Thyroid gland (tissue), 4 donors: Measurements from ENCODE around the gene FAM90A26. TPM values are rescaled to one million over a fixed set of nuclear protein-coding genes. Genes with fewer than 3 reads are reported as not detected.
"Not testable (repeated sequence)": the region's sequence is repeated elsewhere in the genome, so short reads cannot be mapped to it uniquely, and the experiment has no call there.

ENCODE experiments used
- DNase-seq, 2 donors: peaks; one replicate each; pipeline ENCODE4 v3.0.0-alpha.2; 2019
- H3K27ac ChIP-seq, 3 donors: fragments of 200-600 bp; sonication (generic); 1 replicate in 2 of 3; 2 replicates in 1 of 3; pipeline ENCODE4 v1.5.1; 2016 to 2019; ENCODE audit warnings: mild to moderate bottlenecking in 1 of 3, moderate library complexity in 1 of 3
- H3K27me3 ChIP-seq: fragments of 200-600 bp; sonication (generic); one replicate; pipeline ENCODE4 v1.5.1; 2019
- H3K36me3 ChIP-seq, 2 donors: fragments of 200-600 bp; sonication (generic); one replicate each; pipeline ENCODE4 v1.5.1; 2016 to 2019
- H3K4me1 ChIP-seq, 2 donors: fragments of 200-600 bp; sonication (generic); one replicate each; pipeline ENCODE4 v1.5.1; 2017 to 2019
- H3K4me3 ChIP-seq, 3 donors: fragments of 200-600 bp; sonication (generic); replicated peaks in 1 of 3; 1 replicate in 2 of 3; 2 replicates in 1 of 3; pipeline ENCODE4 v1.5.1; 2016; ENCODE audit warnings: mild to moderate bottlenecking in 1 of 3
- H3K9me3 ChIP-seq: fragments of 200-600 bp; sonication (generic); one replicate; pipeline ENCODE4 v1.5.1; 2017
- CTCF ChIP-seq, 6 experiments: fragments of 200-600 bp in 3 of 6; fragments of 450-650 bp in 3 of 6; sonication (generic) in 3 of 6; IDR thresholded peaks; one replicate each; pipeline ENCODE4 v1.5.1; 2016 to 2019; ENCODE audit warnings: antibody characterized with exemption in 6 of 6, mild to moderate bottlenecking in 2 of 6, inconsistent platforms in 1 of 6, moderate library complexity in 1 of 6
- WGBS, 2 donors: methylation state at CpG; one replicate each; pipeline ENCODE4 v1.1.5; 2017; 5-methylcytosine and 5-hydroxymethylcytosine counted together
- intact Hi-C: fragments of 100-400 bp; cut with DNase I; formaldehyde crosslinking; loops from one replicate; pipeline ENCODE4 v1.15.1; 2023
- total RNA-seq, 4 donors: library from RNA; depleted of rRNA; stranded (reverse); fragments of >200 nt; gene quantifications; one replicate each; pipeline ENCODE4 v1.2.3, GENCODE V29; 2016

The FAM90A26 gene, protein sequence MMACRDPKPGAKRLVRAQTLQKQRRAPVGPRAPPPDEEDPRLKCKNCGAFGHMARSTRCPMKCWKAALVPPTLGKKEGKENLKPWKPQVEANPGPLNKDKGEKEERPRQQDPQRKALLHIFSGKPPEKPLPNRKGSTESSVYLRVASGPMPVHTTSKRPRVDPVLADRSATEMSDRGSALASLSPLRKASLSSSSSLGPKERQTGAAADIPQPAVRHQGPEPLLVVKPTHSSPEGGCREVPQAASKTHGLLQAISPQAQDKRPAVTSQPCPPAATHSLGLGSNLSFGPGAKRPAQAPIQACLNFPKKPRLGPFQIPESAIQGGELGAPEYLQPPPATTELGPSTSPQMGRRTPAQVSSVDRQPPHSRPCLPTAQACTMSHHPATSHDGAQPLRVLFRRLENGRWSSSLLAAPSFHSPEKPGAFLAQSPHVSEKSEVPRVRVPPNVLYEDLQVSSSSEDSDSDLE
- not detected for total RNA-seq

DNA sequence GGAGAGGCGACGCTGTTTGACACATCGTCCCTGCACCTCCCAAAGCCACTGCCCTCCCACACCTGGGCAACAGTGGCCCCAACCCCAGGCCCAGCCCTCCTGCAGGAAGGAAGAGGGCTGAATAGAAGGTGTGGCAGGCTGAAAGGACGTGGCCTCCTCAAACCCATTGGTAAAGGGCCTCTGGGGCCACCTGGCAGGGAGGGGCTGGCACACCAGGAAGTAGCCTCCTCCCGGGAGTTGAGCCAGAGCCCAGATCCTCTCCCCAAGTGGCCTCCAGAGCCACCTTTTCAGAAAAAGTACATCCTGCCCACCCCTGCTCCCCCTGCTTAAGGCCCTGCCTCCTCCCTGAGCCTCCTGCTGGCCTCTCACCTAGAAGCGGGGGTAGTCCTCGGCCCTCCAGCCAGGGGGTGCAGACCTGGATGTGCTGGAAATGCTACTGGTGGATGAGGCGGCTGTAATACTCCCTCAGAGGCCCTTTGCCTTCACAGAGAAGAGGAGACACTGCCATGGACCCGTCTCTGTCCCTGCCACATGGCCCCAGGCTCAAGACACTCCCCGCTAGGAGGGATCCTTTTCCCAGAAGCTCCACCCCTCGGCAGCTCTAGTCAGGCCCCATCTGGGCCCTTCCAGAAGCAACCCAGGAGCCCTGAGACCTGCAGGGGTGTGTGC lies at the start of gene FAM90A26:
Gene FAM90A26, plus strand, starts transcription at position 619 of the 669 bp plus-strand sequence. CDS start 2,764 bp downstream, outside the sequence.
- H3K36me3 ChIP-seq, H3K27ac ChIP-seq, H3K27me3 ChIP-seq, H3K4me3 ChIP-seq, H3K4me1 ChIP-seq, H3K9me3 ChIP-seq, DNase-seq, intact Hi-C loops: not testable (repeated sequence)
- no CpG with 5 or more reads among the region's 11 CpGs for whole genome bisulfite sequencing, 2 donors

DNA sequence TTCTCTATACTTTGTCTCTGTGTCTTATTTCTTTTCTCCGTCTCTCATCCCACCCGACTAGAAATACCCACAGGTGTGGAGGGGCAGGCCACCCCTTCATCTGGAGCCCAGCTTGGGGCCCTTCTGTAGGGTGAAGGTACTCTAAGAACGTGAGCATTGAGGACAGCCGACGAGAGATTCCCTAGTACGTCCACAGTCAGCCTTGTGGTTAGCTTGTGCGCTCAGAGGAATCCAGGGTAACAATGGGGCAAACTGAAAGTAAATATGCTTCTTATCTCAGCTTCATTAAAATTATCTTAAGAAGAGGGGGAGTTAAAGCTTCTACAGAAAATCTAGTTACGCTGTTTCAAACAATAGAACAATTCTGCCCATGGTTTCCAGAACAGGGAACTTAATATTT lies 47.5 kb upstream of the FAM90A26 start:
- H3K27ac ChIP-seq, H3K36me3 ChIP-seq, H3K27me3 ChIP-seq, H3K9me3 ChIP-seq, DNase-seq, H3K4me3 ChIP-seq, intact Hi-C loops: not testable (repeated sequence)
- 65 to 81% methylated on average over 8 of the region's 8 CpGs for WGBS, 2 donors
- peaks cover 0 to 16% of the 10 kb centered on the region in 2 donors for H3K4me1 ChIP-seq

DNA sequence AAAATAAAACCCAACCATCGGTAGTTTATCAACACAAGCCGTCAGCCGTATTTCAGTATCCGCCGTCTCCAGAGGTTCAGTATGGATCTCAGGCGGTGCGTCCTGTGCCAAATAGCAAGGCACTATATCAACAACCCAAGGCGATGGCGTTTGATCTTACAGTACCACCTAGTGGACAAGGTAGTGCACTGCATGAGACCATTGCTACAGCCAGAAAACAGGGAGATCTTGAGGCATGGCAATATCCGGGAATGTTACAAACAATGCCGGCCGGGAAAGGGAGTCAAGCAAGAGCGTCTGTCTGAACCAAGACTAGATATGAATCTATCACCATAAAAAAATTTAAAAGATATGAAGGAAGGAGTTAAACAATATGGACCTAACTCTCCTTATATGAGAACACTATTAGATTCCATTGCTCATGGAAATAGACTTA lies 46.6 kb upstream of the FAM90A26 start:
- intact Hi-C loops, H3K36me3 ChIP-seq, H3K27me3 ChIP-seq, H3K9me3 ChIP-seq, H3K27ac ChIP-seq, H3K4me3 ChIP-seq: not testable (repeated sequence)
- DNase-seq, result peak; percentile 56 to 67
- WGBS, 2 donors, result 0% methylated on average over 10 to 13 of the region's 13 CpGs
- peaks cover 0 to 16% of the 10 kb centered on the region in 2 donors for H3K4me1 ChIP-seq
- peak; percentile 70 to 97 (median 80) for TF ChIP-seq CTCF (IDR thresholded peaks at IDR 0.05)

DNA sequence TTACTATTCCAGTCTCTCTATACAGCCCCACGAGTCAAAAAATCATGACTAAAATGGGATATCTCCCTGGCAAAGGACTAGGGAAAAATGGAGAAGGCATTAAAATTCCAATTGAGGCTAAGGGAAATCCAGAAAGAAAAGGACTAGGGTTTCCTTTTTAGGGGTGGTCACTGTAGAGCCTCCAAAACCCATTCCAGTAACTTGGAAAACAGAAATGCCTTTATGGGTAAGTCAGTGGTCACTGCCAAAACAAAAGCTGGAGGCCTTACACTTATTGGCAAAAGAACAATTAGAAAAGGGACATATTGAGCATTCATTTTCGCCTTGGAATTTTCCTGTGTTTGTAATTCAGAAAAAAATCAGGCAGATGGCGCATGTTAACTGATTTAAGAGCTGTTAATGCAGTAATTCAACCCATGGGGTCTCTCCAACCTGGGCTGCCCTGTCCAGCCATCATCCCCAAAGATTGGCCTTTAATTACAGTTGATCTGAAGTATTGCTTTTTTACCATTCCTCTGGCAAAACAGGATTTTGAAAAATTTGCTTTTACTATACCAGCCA lies 44.5 kb upstream of the FAM90A26 start:
- not testable (repeated sequence) for DNase-seq, H3K36me3 ChIP-seq, H3K4me3 ChIP-seq, H3K27ac ChIP-seq, H3K27me3 ChIP-seq, H3K9me3 ChIP-seq
- H3K4me1 ChIP-seq, result peaks cover 0 to 16% of the 10 kb centered on the region in 2 donors
- WGBS, 2 donors, result 85 to 88% methylated on average over 3 of the region's 3 CpGs
- intact Hi-C loops, result loop anchor here (5.0 kb wide), 1 partner anchor 123 kb away; no protein-coding TSS in a partner anchor

DNA sequence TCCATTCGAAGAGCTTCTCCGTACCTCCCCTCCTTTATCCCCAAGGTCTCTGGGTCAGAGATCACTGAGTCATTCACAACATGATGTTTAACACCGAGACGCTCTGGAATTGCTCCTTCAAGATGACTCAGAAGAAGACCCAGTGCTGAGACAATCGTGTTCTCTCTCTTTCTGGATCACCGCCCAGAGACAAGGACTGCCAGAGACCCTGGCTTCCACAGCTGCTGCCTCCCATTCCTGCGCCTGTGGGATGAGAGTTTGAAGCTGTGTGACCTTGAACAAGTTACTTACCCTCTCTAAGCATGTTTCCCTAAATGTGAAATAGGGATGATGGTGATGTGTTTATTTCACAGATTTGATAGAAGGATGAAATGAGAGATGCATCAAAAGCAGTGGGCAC lies 38.8 kb upstream of the FAM90A26 start:
- WGBS, 2 donors, result 64 to 75% methylated on average over 7 of the region's 7 CpGs
- H3K36me3 ChIP-seq, result not testable (repeated sequence)

GRCh38 chr4:9132849-9133248 lies 37.4 kb upstream of the FAM90A26 start:
- H3K27me3 ChIP-seq, intact Hi-C loops, H3K9me3 ChIP-seq, H3K27ac ChIP-seq, H3K4me3 ChIP-seq, DNase-seq, H3K4me1 ChIP-seq, H3K36me3 ChIP-seq: not testable (repeated sequence)
- WGBS, 2 donors, result 95 to 98% methylated on average over 4 of the region's 4 CpGs

More for the DNA sequence above, 38.8 kb upstream of the FAM90A26 start:
- intact Hi-C loops, H3K27me3 ChIP-seq, H3K4me3 ChIP-seq, H3K4me1 ChIP-seq, DNase-seq, H3K27ac ChIP-seq, H3K9me3 ChIP-seq: not testable (repeated sequence)

GRCh38 chr4:9134011-9134410 lies 36.2 kb upstream of the FAM90A26 start:
- H3K36me3 ChIP-seq, H3K4me1 ChIP-seq, H3K27me3 ChIP-seq, DNase-seq, H3K4me3 ChIP-seq, intact Hi-C loops, H3K9me3 ChIP-seq, H3K27ac ChIP-seq: not testable (repeated sequence)
- 91 to 97% methylated on average over 5 of the region's 5 CpGs for WGBS, 2 donors

DNA sequence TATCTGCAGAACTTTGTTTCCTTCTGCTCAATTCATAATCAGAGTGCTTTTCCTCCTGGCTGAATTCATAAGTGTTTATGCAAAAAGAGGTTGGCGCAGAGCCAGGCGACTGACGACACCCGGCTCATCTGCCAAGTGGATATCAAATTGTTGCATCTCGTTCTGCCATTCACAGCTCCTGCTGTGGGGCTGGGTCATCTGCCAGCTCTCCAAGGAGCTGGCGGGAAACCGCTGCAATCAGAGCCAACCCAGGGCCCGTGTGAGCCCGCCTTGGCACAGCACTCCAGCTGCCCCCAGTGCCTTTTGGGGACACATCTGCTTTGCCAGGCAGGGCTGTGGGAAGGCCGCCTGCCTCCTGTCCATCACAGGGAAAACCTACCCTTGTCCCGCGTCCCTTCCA lies 35.7 kb upstream of the FAM90A26 start:
- WGBS, 2 donors, result 47 to 50% methylated on average over 8 to 11 of the region's 12 CpGs
- H3K27me3 ChIP-seq, H3K36me3 ChIP-seq, H3K27ac ChIP-seq, intact Hi-C loops, H3K9me3 ChIP-seq, H3K4me3 ChIP-seq, H3K4me1 ChIP-seq: not testable (repeated sequence)
- DNase-seq, result peak; percentile 23 to 49

- 90 to 95% methylated on average over 11 of the region's 11 CpGs for WGBS, 2 donors
- H3K27ac ChIP-seq, H3K4me3 ChIP-seq, H3K36me3 ChIP-seq, DNase-seq, intact Hi-C loops, H3K27me3 ChIP-seq, H3K9me3 ChIP-seq, H3K4me1 ChIP-seq: not testable (repeated sequence)
Measured at GRCh38 chr4:9141050-9141449, 29.2 kb upstream of the FAM90A26 start.

- H3K36me3 ChIP-seq, H3K9me3 ChIP-seq, H3K4me3 ChIP-seq, H3K27ac ChIP-seq, H3K27me3 ChIP-seq, intact Hi-C loops, DNase-seq, H3K4me1 ChIP-seq: not testable (repeated sequence)
- 76 to 83% methylated on average over 6 of the region's 6 CpGs for WGBS, 2 donors
Measured at GRCh38 chr4:9142786-9143185, 27.4 kb upstream of the FAM90A26 start.
